ENCODE data around the gene SNX6.

Gene SNX6

GRCh38 chr14:34632411-34632978 is 2.5 kb upstream of the SNX6 start (continued):
- TF ChIP-seq CREB5 (CRISPR knock-in tag; IDR thresholded peaks at IDR 0.05; ENCODE audit: low read depth) (no peak), TSHZ2 (CRISPR knock-in tag; IDR thresholded peaks at IDR 0.05) (no peak), POU6F1 (CRISPR knock-in tag; IDR thresholded peaks at IDR 0.05; ENCODE audit: borderline replicate concordance, low read depth) (no peak), ESRRG (CRISPR knock-in tag; IDR thresholded peaks at IDR 0.05) (no peak), ZC3H10 (CRISPR knock-in tag; IDR thresholded peaks at IDR 0.05) (no peak)

- peak; percentile 33 for ATAC-seq
- no peak for TF ChIP-seq SNAI2 (CRISPR knock-in tag; IDR thresholded peaks at IDR 0.05)
- no peak for TF ChIP-seq ZC3H10 (CRISPR knock-in tag; IDR thresholded peaks at IDR 0.05)
- TF ChIP-seq GLIS3 (CRISPR knock-in tag; IDR thresholded peaks at IDR 0.05), result no peak
- no peak for TF ChIP-seq ESRRG (CRISPR knock-in tag; IDR thresholded peaks at IDR 0.05)
- no peak for TF ChIP-seq RARB (CRISPR knock-in tag; IDR thresholded peaks at IDR 0.05)
- TF ChIP-seq ZNF565 (CRISPR knock-in tag; conservative IDR thresholded peaks at IDR 0.05; ENCODE audit: low read depth), result no peak
- TF ChIP-seq CSRNP3 (CRISPR knock-in tag; IDR thresholded peaks at IDR 0.05), result no peak
- no peak for TF ChIP-seq CREB5 (CRISPR knock-in tag; IDR thresholded peaks at IDR 0.05; ENCODE audit: low read depth)
- no peak for TF ChIP-seq TOX (CRISPR knock-in tag; IDR thresholded peaks at IDR 0.05; ENCODE audit: borderline replicate concordance)
- no peak for TF ChIP-seq OSR1 (CRISPR knock-in tag; IDR thresholded peaks at IDR 0.05)
- no peak for TF ChIP-seq BACH2 (CRISPR knock-in tag; IDR thresholded peaks at IDR 0.05; ENCODE audit: borderline replicate concordance)
- TF ChIP-seq TSHZ2 (CRISPR knock-in tag; IDR thresholded peaks at IDR 0.05), result no peak
- no peak for TF ChIP-seq PATZ1 (CRISPR knock-in tag; IDR thresholded peaks at IDR 0.05; ENCODE audit: borderline replicate concordance)
- TF ChIP-seq PPARA (CRISPR knock-in tag; IDR thresholded peaks at IDR 0.05; ENCODE audit: borderline replicate concordance), result no peak
- TF ChIP-seq POU6F1 (CRISPR knock-in tag; IDR thresholded peaks at IDR 0.05; ENCODE audit: borderline replicate concordance, low read depth), result no peak
- no peak for TF ChIP-seq ISL1 (CRISPR knock-in tag; IDR thresholded peaks at IDR 0.05)
- no peak for TF ChIP-seq ZNF8 (CRISPR knock-in tag; IDR thresholded peaks at IDR 0.05)
These were observed 648 bp downstream of the SNX6 start for GRCh38 chr14:34629344-34629656.

All from SK-N-SH treated with all-trans-retinoic acid at 6 μM for 48 hours (cell line).